K562 (cell line): ENCODE data around the gene ZNF672. TPM values are rescaled to one million over a fixed set of nuclear protein-coding genes. Genes with fewer than 3 reads are reported as not detected.
A peak's percentile ranks its signal among the peaks of the same experiment; 100 is the strongest.

ENCODE experiments used
- ATAC-seq: fragments of 200-7000 bp; cut with Tn5 transposase; 3 replicates; pipeline ENCODE4 v1.9.1; 2020; ENCODE audit warnings: moderate library complexity
- BruUV-seq: library from RNA; stranded (reverse); fragments of 400-500 nt; replicated peaks from 2 replicates; lab custom pipeline; 2021; lab: Mats Ljungman, UMichigan
- CTCF ChIA-PET: fragments of 300-600 bp; formaldehyde crosslinking; extraction: SDS; loops from one replicate; lab custom pipeline; 2021; ENCODE audit warnings: low intra/inter-chr PET ratio; lab: Yijun Ruan, JAX
- POLR2A ChIA-PET: fragments of 300-600, 350-650 bp; sonication (Branson Sonifier 250); formaldehyde crosslinking; extraction: SDS; loops from one replicate; lab custom pipeline; 2021; ENCODE audit warnings: antibody characterized with exemption, inconsistent platforms; lab: Yijun Ruan, JAX
- DNase-seq, 4 experiments: peaks; one replicate each; pipeline versions ENCODE4 v3.0.0 to v3.0.0-alpha.2; 2011 to 2018; ENCODE audit warnings: low spot score in 3 of 4, mixed read lengths in 3 of 4; ENCODE audit errors: extremely low read depth in 1 of 4
- FAIRE-seq: peaks from 2 replicates; lab custom pipeline; 2011; peaks lifted over from hg19 to GRCh38; lab: Jason Lieb, UNC
- H2AFZ ChIP-seq: 2 replicates; pipeline ENCODE4 v1.6.0; 2011; ENCODE audit warnings: low read depth, low read length, control low read depth, inconsistent platforms
- H3K27ac ChIP-seq: fragments of 200-600 bp; 3 replicates; pipeline ENCODE4 v1.8.0; 2011; ENCODE audit warnings: low read depth, mild to moderate bottlenecking, control low read depth, inconsistent platforms, low read length, moderate library complexity, mixed read lengths; ENCODE audit errors: extremely low read depth
- H3K27me3 ChIP-seq, 2 experiments: fragments of 300-600 bp in 1 of 2; 2 replicates in 1 of 2; 3 replicates in 1 of 2; pipeline versions ENCODE4 v1.6.0 to v1.8.0; 2011; ENCODE audit warnings: inconsistent platforms in 2 of 2, low read length in 2 of 2, mild to moderate bottlenecking in 1 of 2, mixed read lengths in 1 of 2, moderate library complexity in 1 of 2; ENCODE audit not compliant: control insufficient read depth in 2 of 2, insufficient read depth in 2 of 2
- H3K36me3 ChIP-seq: fragments of 300-600 bp; 3 replicates; pipeline ENCODE4 v1.8.0; 2011; ENCODE audit warnings: mild to moderate bottlenecking, low read length, inconsistent platforms; ENCODE audit not compliant: control insufficient read depth, insufficient read depth
- H3K4me1 ChIP-seq, 2 experiments: fragments of 200-600 bp in 1 of 2; replicated peaks in 1 of 2; 2 replicates in 1 of 2; 3 replicates in 1 of 2; pipeline versions ENCODE4 v1.5.1 to v1.8.0; 2011; ENCODE audit warnings: inconsistent platforms in 2 of 2, low read length in 2 of 2, mild to moderate bottlenecking in 1 of 2, mixed read lengths in 1 of 2, moderate library complexity in 1 of 2; ENCODE audit not compliant: control insufficient read depth in 2 of 2, insufficient read depth in 2 of 2
- H3K4me2 ChIP-seq: 2 replicates; pipeline ENCODE4 v1.6.1; 2011; ENCODE audit warnings: low read length, control low read depth, inconsistent platforms, mixed read lengths; ENCODE audit not compliant: insufficient read depth
- H3K4me3 ChIP-seq: fragments of 200-600 bp; sonication (generic), shearing (Covaris generic); 2 replicates; pipeline ENCODE4 v1.5.1; 2016; ENCODE audit warnings: control low read depth, inconsistent platforms
- H3K79me2 ChIP-seq: fragments of 200-600 bp; 3 replicates; pipeline ENCODE4 v1.8.0; 2011; ENCODE audit warnings: low read length, inconsistent platforms; ENCODE audit not compliant: control insufficient read depth, insufficient read depth
- H3K9ac ChIP-seq, 2 experiments: 2 replicates each; pipeline versions ENCODE4 v1.6.0 to v1.6.1; 2011; ENCODE audit warnings: low read depth in 2 of 2, low read length in 2 of 2, control low read depth in 1 of 2, inconsistent platforms in 1 of 2, mild to moderate bottlenecking in 1 of 2, mixed read lengths in 1 of 2; ENCODE audit not compliant: insufficient read depth in 1 of 2
- H3K9me1 ChIP-seq: one replicate; pipeline ENCODE4 v1.6.0; 2011; ENCODE audit warnings: inconsistent platforms, mild to moderate bottlenecking, low read length, moderate library complexity; ENCODE audit not compliant: control insufficient read depth, insufficient read depth
- H3K9me3 ChIP-seq: replicated peaks from 2 replicates; pipeline ENCODE4 v1.5.1; 2011; ENCODE audit warnings: low read depth, low read length, inconsistent platforms; ENCODE audit not compliant: control insufficient read depth, insufficient read depth
- H4K20me1 ChIP-seq: replicated peaks from 2 replicates; pipeline ENCODE4 v1.6.1; 2011; ENCODE audit warnings: low read length, inconsistent platforms, mixed read lengths; ENCODE audit not compliant: control insufficient read depth, insufficient read depth
- CTCF ChIP-seq, 3 experiments: IDR thresholded peaks in 2 of 3; conservative IDR thresholded peaks in 1 of 3; 2 replicates each; pipeline ENCODE4 v1.5.1; 2011 to 2012; ENCODE audit warnings: low read length in 3 of 3, mild to moderate bottlenecking in 3 of 3, control low read depth in 2 of 3, improper control_type of control experiment in 1 of 3, inconsistent platforms in 1 of 3, low read depth in 1 of 3, mixed read lengths in 1 of 3, moderate library complexity in 1 of 3; ENCODE audit not compliant: insufficient read depth in 2 of 3
- TCF7L2 ChIP-seq: fragments of 150-350 bp; IDR thresholded peaks from 2 replicates; pipeline ENCODE4 v1.6.1; 2016; ENCODE audit warnings: low read depth, mild to moderate bottlenecking, low read length, moderate library complexity
- WGBS: fragments of 100-300 bp; shearing (Covaris generic); methylation state at CpG from one replicate; pipeline ENCODE4 v1.1.6; 2016; ENCODE audit warnings: low coverage, mixed read lengths; ENCODE audit not compliant: insufficient coverage; ENCODE audit errors: missing lambda C conversion rate; 5-methylcytosine and 5-hydroxymethylcytosine counted together
- in situ Hi-C: fragments of 300-500 bp; cut with MboI; formaldehyde crosslinking; loops from 4 replicates; pipeline ENCODE4 v1.15.0; 2018; ENCODE audit warnings: inconsistent platforms, mixed read lengths
- intact Hi-C: fragments of 100-400 bp; cut with micrococcal nuclease; formaldehyde crosslinking; loops from 2 replicates; pipeline ENCODE4 v1.14.2; 2022
- polyA plus RNA-seq, 8 experiments: library from polyadenylated mRNA; depleted of rRNA in 4 of 8; stranded (reverse) in 5 of 8; unstranded in 3 of 8; fragments of >200 nt; fragmentation: Nextera tagmentation in 2 of 8; fragmentation: Illumina TruSeq in 1 of 8; extraction: Ambion mirVana in 2 of 8; extraction: Trizol in 1 of 8; gene quantifications; 2 replicates each; pipeline versions ENCODE4 v1.2.1 to v1.2.3, GENCODE V29; 2011 to 2014; ENCODE audit warnings: inconsistent platforms in 1 of 8, missing spikeins in 1 of 8
- total RNA-seq, 7 experiments: library from RNA; depleted of rRNA in 6 of 7; stranded (reverse); fragments of >200 nt in 6 of 7; fragmentation: Illumina TruSeq in 2 of 7; extraction: Trizol in 2 of 7; gene quantifications; 2 replicates each; pipeline versions ENCODE4 v1.2.1 to v1.2.3, GENCODE V29; 2011 to 2021; ENCODE audit warnings: low replicate concordance in 1 of 7

ZNF672 gene
- total and polyA plus RNA-seq, 9 of the 15 experiments (the other 6 are each of a cell fraction or from before 2014, with no cell fraction given): 1.9 to 57.9 (median 24.1) TPM

DNA sequence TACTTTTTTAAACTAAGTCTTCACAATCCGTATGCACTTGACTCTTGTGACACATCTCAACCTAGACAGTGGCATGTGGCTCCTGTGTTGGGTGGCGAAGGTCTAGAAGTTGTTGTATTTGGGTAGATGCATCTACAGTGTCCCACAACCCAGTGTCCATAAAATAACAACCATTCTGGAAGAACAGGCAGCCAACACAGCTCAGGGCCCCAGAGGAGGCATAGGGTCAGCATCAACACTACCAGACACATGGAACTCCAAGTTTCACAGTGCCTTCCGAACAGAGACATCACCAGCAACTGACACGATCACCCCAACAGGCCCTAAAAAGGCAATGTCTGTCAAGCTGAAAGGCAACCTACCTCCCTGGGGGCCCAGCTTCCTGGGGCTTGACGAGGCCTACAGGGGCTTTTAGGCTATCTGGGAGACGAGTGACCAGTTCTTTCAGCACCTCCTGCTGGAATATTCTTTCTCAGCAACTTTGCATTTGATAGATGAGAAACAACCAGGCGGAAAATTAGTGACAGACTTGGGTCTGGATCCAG lies 17.9 kb upstream of the ZNF672 start:
- 77% methylated on average over 7 of the region's 7 CpGs for WGBS
- H3K27me3 ChIP-seq: no peaks in the 10 kb centered on the region
- peaks cover 80% of the 10 kb centered on the region for H3K36me3 ChIP-seq
- H2AFZ ChIP-seq: no peak overlapping the region
- ChIA-PET POLR2A (interaction anchor here (0.6 to 3.9 kb wide), 5 partner anchors 9 to 25 kb away, joined by 3 to 14 read pairs (median 4); partner anchors contain the start of gene ZNF672), CTCF (interaction anchor here (1.0 kb wide), 1 partner anchor 416 kb away, joined by 4 read pairs; no protein-coding TSS in a partner anchor)
- peaks cover 5% of the 10 kb centered on the region; the same call in 1 of the 2 replicates for H4K20me1 ChIP-seq
- peaks cover 42% of the 10 kb centered on the region for H3K79me2 ChIP-seq
- H3K9me3 ChIP-seq: no peaks in the 10 kb centered on the region
- H3K4me3 ChIP-seq: no peak overlapping the region
- in situ Hi-C loops: no loop called here
- ATAC-seq: no peak
- H3K9ac ChIP-seq: no peak overlapping the region
- TF ChIP-seq CTCF (IDR thresholded peaks at IDR 0.05 in 2 of 3, conservative IDR thresholded peaks at IDR 0.05 in 1 of 3; ENCODE audit: insufficient read depth in 2 of 3, low read depth in 1 of 3, low read length in 3 of 3) (peak in 2 of 3 experiments; percentile 1 to 7; a peak in 1 of 6 replicates), TCF7L2 (no peak)
- peak in 1 of 4 experiments; percentile 5 for DNase-seq
- no peaks in the 10 kb centered on the region for H3K9me1 ChIP-seq
- no TSS peak for BruUV-seq
- H3K27ac ChIP-seq: no peak overlapping the region
- no peak for FAIRE-seq
- H3K4me1 ChIP-seq: peaks cover 6 to 21% of the 10 kb centered on the region in 2 experiments; a peak in 4 of 5 replicates
- no peak overlapping the region for H3K4me2 ChIP-seq
- intact Hi-C loops: no loop called here
